ENCODE measurements around the gene SUDS3. TPM values are rescaled to one million over a fixed set of nuclear protein-coding genes. Genes with fewer than 3 reads are reported as not detected.

SUDS3 gene
- total RNA-seq, 1 donor from 2014 or later = 26.1 TPM

- H3K27ac ChIP-seq (ENCODE audit: low read depth, low read length) = no peak overlapping the region
- H3K9me3 ChIP-seq (ENCODE audit: control insufficient read depth in 3 of 3, low read length in 3 of 3) = no peaks in the 10 kb centered on the region
- no peaks in the 10 kb centered on the region for H3K36me3 ChIP-seq (ENCODE audit: control insufficient read depth in 3 of 3, insufficient read depth in 3 of 3, low read length in 3 of 3)
- no peak overlapping the region for H3K4me3 ChIP-seq (ENCODE audit: low read length in 3 of 3)
- H3K27me3 ChIP-seq (ENCODE audit: control insufficient read depth in 3 of 3, insufficient read depth in 3 of 3, low read length in 3 of 3) = no peaks in the 10 kb centered on the region
- no peak overlapping the region for H3K9ac ChIP-seq (ENCODE audit: low read depth in 1 of 3, low read length in 3 of 3)
- no peaks in the 10 kb centered on the region for H3K4me1 ChIP-seq (ENCODE audit: control insufficient read depth in 3 of 3, insufficient read depth in 3 of 3, low read length in 3 of 3)
Measured at GRCh38 chr12:118355843-118356242, 20.5 kb upstream of the SUDS3 start.

- Histone ChIP-seq H3K36me3 (ENCODE audit: control insufficient read depth in 3 of 3, insufficient read depth in 3 of 3, low read length in 3 of 3) (no peaks in the 10 kb centered on the region), H3K27ac (ENCODE audit: low read depth, low read length) (peak overlapping the region; percentile 38), H3K4me1 (ENCODE audit: control insufficient read depth in 3 of 3, insufficient read depth in 3 of 3, low read length in 3 of 3) (no peaks in the 10 kb centered on the region), H3K9me3 (ENCODE audit: control insufficient read depth in 3 of 3, low read length in 3 of 3) (no peaks in the 10 kb centered on the region), H3K27me3 (ENCODE audit: control insufficient read depth in 3 of 3, insufficient read depth in 3 of 3, low read length in 3 of 3) (no peaks in the 10 kb centered on the region), H3K9ac (ENCODE audit: low read depth in 1 of 3, low read length in 3 of 3) (peak overlapping the region in 1 of 3 donors; percentile 13), H3K4me3 (ENCODE audit: low read length in 3 of 3) (no peak overlapping the region)
Measured at GRCh38 chr12:118356809-118357256, 19.5 kb upstream of the SUDS3 start.

- Histone ChIP-seq H3K9ac (ENCODE audit: low read depth in 1 of 3, low read length in 3 of 3) (peak overlapping the region in 1 of 3 donors; percentile 13), H3K4me1 (ENCODE audit: control insufficient read depth in 3 of 3, insufficient read depth in 3 of 3, low read length in 3 of 3) (no peaks in the 10 kb centered on the region)
Measured at GRCh38 chr12:118357257-118358007, 18.9 kb upstream of the SUDS3 start.

GRCh38 chr12:118358008-118358359, 18.4 kb upstream of the SUDS3 start:
- Histone ChIP-seq H3K4me3 (ENCODE audit: low read length in 3 of 3) (no peak overlapping the region), H3K4me1 (ENCODE audit: control insufficient read depth in 3 of 3, insufficient read depth in 3 of 3, low read length in 3 of 3) (no peaks in the 10 kb centered on the region), H3K27ac (ENCODE audit: low read depth, low read length) (no peak overlapping the region), H3K9me3 (ENCODE audit: control insufficient read depth in 3 of 3, low read length in 3 of 3) (no peaks in the 10 kb centered on the region), H3K27me3 (ENCODE audit: control insufficient read depth in 3 of 3, insufficient read depth in 3 of 3, low read length in 3 of 3) (no peaks in the 10 kb centered on the region), H3K36me3 (ENCODE audit: control insufficient read depth in 3 of 3, insufficient read depth in 3 of 3, low read length in 3 of 3) (no peaks in the 10 kb centered on the region), H3K9ac (ENCODE audit: low read depth in 1 of 3, low read length in 3 of 3) (no peak overlapping the region)

More at GRCh38 chr12:118357257-118358007, 18.9 kb upstream of the SUDS3 start:
- Histone ChIP-seq H3K36me3 (ENCODE audit: control insufficient read depth in 3 of 3, insufficient read depth in 3 of 3, low read length in 3 of 3) (no peaks in the 10 kb centered on the region), H3K9me3 (ENCODE audit: control insufficient read depth in 3 of 3, low read length in 3 of 3) (no peaks in the 10 kb centered on the region), H3K27ac (ENCODE audit: low read depth, low read length) (peak overlapping the region; percentile 38), H3K4me3 (ENCODE audit: low read length in 3 of 3) (peak overlapping the region in 1 of 3 donors; percentile 7), H3K27me3 (ENCODE audit: control insufficient read depth in 3 of 3, insufficient read depth in 3 of 3, low read length in 3 of 3) (no peaks in the 10 kb centered on the region)

GRCh38 chr12:118358612-118359540, 17.5 kb upstream of the SUDS3 start:
- Histone ChIP-seq H3K4me1 (ENCODE audit: control insufficient read depth in 3 of 3, insufficient read depth in 3 of 3, low read length in 3 of 3) (no peaks in the 10 kb centered on the region), H3K4me3 (ENCODE audit: low read length in 3 of 3) (no peak overlapping the region), H3K36me3 (ENCODE audit: control insufficient read depth in 3 of 3, insufficient read depth in 3 of 3, low read length in 3 of 3) (no peaks in the 10 kb centered on the region), H3K9me3 (ENCODE audit: control insufficient read depth in 3 of 3, low read length in 3 of 3) (no peaks in the 10 kb centered on the region), H3K27ac (ENCODE audit: low read depth, low read length) (no peak overlapping the region), H3K9ac (ENCODE audit: low read depth in 1 of 3, low read length in 3 of 3) (no peak overlapping the region), H3K27me3 (ENCODE audit: control insufficient read depth in 3 of 3, insufficient read depth in 3 of 3, low read length in 3 of 3) (no peaks in the 10 kb centered on the region)

- no peak overlapping the region for H3K27ac ChIP-seq (ENCODE audit: low read depth, low read length)
- H3K4me1 ChIP-seq (ENCODE audit: control insufficient read depth in 3 of 3, insufficient read depth in 3 of 3, low read length in 3 of 3) = no peaks in the 10 kb centered on the region
- no peaks in the 10 kb centered on the region for H3K9me3 ChIP-seq (ENCODE audit: control insufficient read depth in 3 of 3, low read length in 3 of 3)
- H3K4me3 ChIP-seq (ENCODE audit: low read length in 3 of 3) = no peak overlapping the region
- no peaks in the 10 kb centered on the region for H3K36me3 ChIP-seq (ENCODE audit: control insufficient read depth in 3 of 3, insufficient read depth in 3 of 3, low read length in 3 of 3)
- H3K27me3 ChIP-seq (ENCODE audit: control insufficient read depth in 3 of 3, insufficient read depth in 3 of 3, low read length in 3 of 3) = no peaks in the 10 kb centered on the region
- H3K9ac ChIP-seq (ENCODE audit: low read depth in 1 of 3, low read length in 3 of 3) = no peak overlapping the region
Measured at GRCh38 chr12:118359541-118359915, 16.8 kb upstream of the SUDS3 start.

- no peak overlapping the region for H3K27ac ChIP-seq (ENCODE audit: low read depth, low read length)
- H3K4me1 ChIP-seq (ENCODE audit: control insufficient read depth in 3 of 3, insufficient read depth in 3 of 3, low read length in 3 of 3) = no peaks in the 10 kb centered on the region
- no peaks in the 10 kb centered on the region for H3K27me3 ChIP-seq (ENCODE audit: control insufficient read depth in 3 of 3, insufficient read depth in 3 of 3, low read length in 3 of 3)
- no peaks in the 10 kb centered on the region for H3K36me3 ChIP-seq (ENCODE audit: control insufficient read depth in 3 of 3, insufficient read depth in 3 of 3, low read length in 3 of 3)
- H3K4me3 ChIP-seq (ENCODE audit: low read length in 3 of 3) = no peak overlapping the region
- H3K9ac ChIP-seq (ENCODE audit: low read depth in 1 of 3, low read length in 3 of 3) = no peak overlapping the region
- no peaks in the 10 kb centered on the region for H3K9me3 ChIP-seq (ENCODE audit: control insufficient read depth in 3 of 3, low read length in 3 of 3)
Measured at GRCh38 chr12:118361092-118361404, 15.3 kb upstream of the SUDS3 start.

- Histone ChIP-seq H3K4me3 (ENCODE audit: low read length in 3 of 3) (no peak overlapping the region), H3K9ac (ENCODE audit: low read depth in 1 of 3, low read length in 3 of 3) (no peak overlapping the region), H3K27ac (ENCODE audit: low read depth, low read length) (no peak overlapping the region), H3K4me1 (ENCODE audit: control insufficient read depth in 3 of 3, insufficient read depth in 3 of 3, low read length in 3 of 3) (no peaks in the 10 kb centered on the region), H3K9me3 (ENCODE audit: control insufficient read depth in 3 of 3, low read length in 3 of 3) (no peaks in the 10 kb centered on the region), H3K36me3 (ENCODE audit: control insufficient read depth in 3 of 3, insufficient read depth in 3 of 3, low read length in 3 of 3) (no peaks in the 10 kb centered on the region), H3K27me3 (ENCODE audit: control insufficient read depth in 3 of 3, insufficient read depth in 3 of 3, low read length in 3 of 3) (no peaks in the 10 kb centered on the region)
Measured at GRCh38 chr12:118361889-118362288, 14.5 kb upstream of the SUDS3 start.

GRCh38 chr12:118368821-118369220, 7.5 kb upstream of the SUDS3 start:
- H3K27me3 ChIP-seq (ENCODE audit: control insufficient read depth in 3 of 3, insufficient read depth in 3 of 3, low read length in 3 of 3) = no peaks in the 10 kb centered on the region
- H3K36me3 ChIP-seq (ENCODE audit: control insufficient read depth in 3 of 3, insufficient read depth in 3 of 3, low read length in 3 of 3) = no peaks in the 10 kb centered on the region
- no peak overlapping the region for H3K9ac ChIP-seq (ENCODE audit: low read depth in 1 of 3, low read length in 3 of 3)
- H3K9me3 ChIP-seq (ENCODE audit: control insufficient read depth in 3 of 3, low read length in 3 of 3) = no peaks in the 10 kb centered on the region
- no peak overlapping the region for H3K4me3 ChIP-seq (ENCODE audit: low read length in 3 of 3)
- peaks cover 3 to 16% (median 14%) of the 10 kb centered on the region in 3 donors for H3K4me1 ChIP-seq (ENCODE audit: control insufficient read depth in 3 of 3, insufficient read depth in 3 of 3, low read length in 3 of 3)
- H3K27ac ChIP-seq (ENCODE audit: low read depth, low read length) = no peak overlapping the region

GRCh38 chr12:118370601-118371000, 5.8 kb upstream of the SUDS3 start:
- Histone ChIP-seq H3K36me3 (ENCODE audit: control insufficient read depth in 3 of 3, insufficient read depth in 3 of 3, low read length in 3 of 3) (no peaks in the 10 kb centered on the region), H3K27me3 (ENCODE audit: control insufficient read depth in 3 of 3, insufficient read depth in 3 of 3, low read length in 3 of 3) (no peaks in the 10 kb centered on the region), H3K4me3 (ENCODE audit: low read length in 3 of 3) (peak overlapping the region in 2 of 3 donors; percentile 88 to 92), H3K4me1 (ENCODE audit: control insufficient read depth in 3 of 3, insufficient read depth in 3 of 3, low read length in 3 of 3) (peaks cover 15 to 31% (median 29%) of the 10 kb centered on the region in 3 donors), H3K27ac (ENCODE audit: low read depth, low read length) (no peak overlapping the region), H3K9me3 (ENCODE audit: control insufficient read depth in 3 of 3, low read length in 3 of 3) (no peaks in the 10 kb centered on the region), H3K9ac (ENCODE audit: low read depth in 1 of 3, low read length in 3 of 3) (peak overlapping the region in 2 of 3 donors; percentile 81 to 85)

Data from skeletal muscle tissue (tissue), 4 donors.